ENCODE measurements around the gene ACLY.

The ACLY gene

DNA sequence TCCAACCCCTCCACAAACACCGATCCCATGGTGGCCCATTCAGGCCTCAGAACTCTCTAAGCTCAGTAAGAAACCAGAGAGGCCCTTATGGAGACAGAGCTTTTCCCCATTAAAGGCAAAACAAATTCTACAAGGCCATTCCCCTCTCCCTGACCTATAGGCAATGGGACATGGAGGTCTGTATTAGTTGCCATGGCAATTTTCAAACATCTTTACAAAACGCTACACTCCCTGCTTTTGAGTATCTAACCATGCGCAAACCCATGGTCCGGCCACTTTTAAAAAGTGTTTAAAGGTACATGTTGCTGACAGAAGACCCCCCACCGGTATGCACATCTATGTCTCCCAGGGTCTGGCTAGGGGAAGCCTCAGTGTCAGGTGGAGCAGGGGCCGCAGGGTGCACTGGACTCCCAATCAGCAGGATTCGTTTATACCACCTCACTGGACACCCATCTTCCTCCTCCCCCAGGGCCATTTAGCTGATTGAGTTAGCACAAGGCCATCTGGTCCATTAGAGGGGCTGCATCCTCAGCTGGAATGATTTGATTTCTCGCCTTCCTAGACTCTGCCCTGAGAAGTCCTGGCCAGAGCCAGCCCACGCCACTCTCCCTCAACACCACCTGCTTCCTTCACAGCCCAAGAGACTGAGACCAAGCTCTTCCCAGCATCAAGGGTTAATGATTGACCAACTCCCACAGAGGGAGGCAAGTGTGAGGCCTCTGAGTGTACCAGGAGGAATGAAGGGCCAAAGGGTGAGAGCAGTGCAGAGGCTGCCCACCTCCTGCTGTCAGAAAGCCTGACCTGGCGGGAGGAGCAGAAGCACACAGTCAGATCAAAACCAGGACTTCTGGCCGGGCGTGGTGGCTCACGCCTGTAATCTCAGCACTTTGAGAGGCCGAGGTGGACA is 10.9 kb downstream of the ACLY start:
- Mint-ChIP-seq H3K4me1 (ENCODE audit: low read depth) (no peaks in the 10 kb centered on the region), H3K4me3 (no peak overlapping the region), H3K36me3 (peaks cover 8% of the 10 kb centered on the region), H3K27me3 (no peaks in the 10 kb centered on the region), H3K27ac (no peak overlapping the region), H3K9me3 (ENCODE audit: low read depth) (no peaks in the 10 kb centered on the region)

DNA sequence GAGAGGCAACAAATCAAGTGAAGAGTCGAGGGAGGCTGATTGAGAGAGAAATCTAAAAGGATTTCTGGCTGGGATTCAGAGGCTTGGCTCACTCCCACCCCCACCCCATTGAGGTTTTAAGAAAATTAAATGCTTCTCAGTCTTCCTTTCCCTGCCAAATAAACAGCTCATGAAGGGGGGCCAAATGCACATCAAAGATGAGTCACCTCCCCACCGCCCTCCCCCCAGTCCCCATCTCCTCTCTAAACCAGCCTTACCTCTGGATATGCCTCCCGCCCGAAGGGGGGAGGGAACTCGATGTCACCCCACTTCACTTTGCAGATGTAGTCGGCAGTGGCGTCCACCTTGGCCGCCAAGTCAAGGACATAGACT is 11.6 kb downstream of the ACLY start:
- peaks cover 6% of the 10 kb centered on the region for H3K36me3 Mint-ChIP-seq
- no peak overlapping the region for H3K27ac Mint-ChIP-seq
- no peaks in the 10 kb centered on the region for H3K9me3 Mint-ChIP-seq (ENCODE audit: low read depth)
- H3K27me3 Mint-ChIP-seq: no peaks in the 10 kb centered on the region
- H3K4me3 Mint-ChIP-seq: no peak overlapping the region
- no peaks in the 10 kb centered on the region for H3K4me1 Mint-ChIP-seq (ENCODE audit: low read depth)

DNA sequence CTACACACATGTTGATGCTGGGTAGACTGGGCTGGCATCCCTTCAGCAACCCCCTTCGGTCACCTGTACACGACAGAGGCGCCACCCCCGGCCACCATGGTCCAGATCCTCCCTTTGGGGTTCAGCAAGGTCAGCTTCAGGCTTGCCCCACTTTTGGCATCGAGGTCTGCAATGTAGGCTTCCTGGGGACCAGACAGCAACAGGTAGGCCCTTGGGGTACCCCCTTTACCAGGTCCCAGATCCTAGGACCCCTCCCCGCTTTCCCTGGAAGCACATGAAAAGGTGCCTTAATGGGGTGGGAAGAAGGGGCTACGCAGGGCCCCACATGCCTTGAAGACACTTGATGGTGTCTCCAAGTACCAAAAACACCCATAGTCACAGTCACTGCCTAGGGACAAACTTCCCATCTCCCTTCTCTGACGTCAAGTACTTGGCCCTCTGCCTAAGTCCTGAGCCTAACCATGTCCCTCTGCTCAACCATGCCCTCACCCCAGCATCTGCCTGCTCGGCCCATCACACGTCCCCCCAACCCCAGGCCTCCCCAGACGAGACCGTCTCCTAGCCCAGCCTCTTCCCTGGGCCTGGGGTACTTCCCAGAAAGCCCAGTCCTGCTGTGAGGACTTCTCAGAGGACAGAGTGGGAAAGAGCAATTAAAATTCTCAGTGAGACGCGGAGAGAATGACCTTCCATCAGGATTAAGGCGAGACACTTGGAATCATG is 12.1 kb downstream of the ACLY start:
- no peak overlapping the region for H3K27ac Mint-ChIP-seq
- no peak overlapping the region for H3K4me3 Mint-ChIP-seq
- H3K36me3 Mint-ChIP-seq: peaks cover 6% of the 10 kb centered on the region
- H3K9me3 Mint-ChIP-seq (ENCODE audit: low read depth): no peaks in the 10 kb centered on the region
- no peaks in the 10 kb centered on the region for H3K4me1 Mint-ChIP-seq (ENCODE audit: low read depth)
- no peaks in the 10 kb centered on the region for H3K27me3 Mint-ChIP-seq

DNA sequence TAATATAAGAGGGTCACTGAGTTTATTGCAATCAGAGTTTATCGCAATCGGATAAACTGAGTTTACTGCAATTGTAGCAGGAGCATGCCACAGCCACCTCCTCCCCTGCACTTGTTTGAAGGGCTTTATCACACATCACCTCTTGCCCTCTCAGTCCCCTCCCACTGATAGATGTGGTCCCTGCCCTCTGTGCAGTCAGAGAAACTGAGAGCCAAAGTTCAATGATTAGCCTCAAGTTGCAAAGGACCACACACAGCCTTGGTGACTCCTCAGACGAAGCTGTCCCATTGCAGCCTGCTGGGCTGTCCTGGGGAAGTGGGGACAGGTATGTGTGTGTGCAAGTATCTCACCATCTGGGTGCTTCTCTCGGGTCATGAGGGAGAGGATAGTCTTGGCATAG is 13.6 kb downstream of the ACLY start:
- peaks cover 8% of the 10 kb centered on the region for H3K36me3 Mint-ChIP-seq

DNA sequence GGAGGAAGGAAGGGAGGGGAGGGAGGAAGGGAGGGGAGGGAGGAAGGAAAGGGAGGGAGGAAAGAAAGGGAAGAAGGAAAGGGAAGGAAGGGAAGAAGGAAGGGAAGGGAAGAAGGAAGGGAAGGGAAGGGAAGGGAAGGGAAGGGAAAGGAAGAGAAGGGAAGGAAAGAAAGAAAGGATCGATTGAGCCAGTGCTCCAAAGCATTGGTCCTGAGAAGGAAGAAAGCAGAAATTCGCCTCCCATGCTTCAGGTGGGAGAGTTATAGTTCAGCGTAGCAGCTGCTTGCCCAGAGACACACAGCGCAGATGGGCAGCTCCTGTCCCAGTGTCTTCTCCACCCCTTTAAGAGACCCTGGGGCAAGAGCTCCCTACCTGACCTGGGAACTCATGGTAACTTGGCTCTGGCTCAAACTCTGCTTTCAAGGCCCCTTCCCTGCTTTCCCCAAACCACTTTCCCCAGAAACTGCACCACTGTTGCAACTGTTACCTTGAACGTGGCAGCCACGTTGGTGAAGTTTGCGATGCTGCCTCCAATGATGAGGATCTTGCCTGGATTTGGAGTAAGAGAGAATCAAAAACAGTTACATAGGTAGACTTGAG is 14.4 kb downstream of the ACLY start:
- H3K27me3 Mint-ChIP-seq: no peaks in the 10 kb centered on the region

More for the DNA sequence above, 13.6 kb downstream of the ACLY start:
- Mint-ChIP-seq H3K9me3 (ENCODE audit: low read depth) (no peaks in the 10 kb centered on the region), H3K27me3 (no peaks in the 10 kb centered on the region), H3K4me1 (ENCODE audit: low read depth) (no peaks in the 10 kb centered on the region), H3K4me3 (no peak overlapping the region), H3K27ac (no peak overlapping the region)

DNA sequence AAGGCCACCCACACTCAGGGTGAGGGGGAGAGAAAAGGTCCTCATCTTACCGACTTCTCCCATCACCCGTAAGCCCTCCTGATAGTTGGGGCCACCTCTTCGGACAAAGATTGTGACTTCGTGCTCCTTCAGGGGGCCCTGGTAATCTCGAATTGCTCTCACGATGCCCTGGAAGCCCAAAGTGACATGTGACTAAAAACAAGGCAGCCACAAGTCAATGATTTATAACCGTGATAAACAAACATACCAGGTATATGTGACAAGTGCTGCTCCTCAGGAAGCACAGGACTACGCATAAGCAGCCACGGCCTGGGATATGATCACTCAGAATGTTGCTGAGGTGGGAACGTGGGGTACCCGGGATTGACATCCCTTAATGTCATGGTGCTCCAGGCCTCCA is 17.1 kb downstream of the ACLY start:
- no peaks in the 10 kb centered on the region for H3K9me3 Mint-ChIP-seq (ENCODE audit: low read depth)
- H3K36me3 Mint-ChIP-seq: peaks cover 8% of the 10 kb centered on the region
- no peaks in the 10 kb centered on the region for H3K27me3 Mint-ChIP-seq
- no peak overlapping the region for H3K27ac Mint-ChIP-seq
- no peak overlapping the region for H3K4me3 Mint-ChIP-seq
- no peaks in the 10 kb centered on the region for H3K4me1 Mint-ChIP-seq (ENCODE audit: low read depth)

More for the DNA sequence above, 14.4 kb downstream of the ACLY start:
- Mint-ChIP-seq H3K4me1 (ENCODE audit: low read depth) (no peaks in the 10 kb centered on the region), H3K36me3 (peaks cover 8% of the 10 kb centered on the region), H3K4me3 (no peak overlapping the region), H3K9me3 (ENCODE audit: low read depth) (no peaks in the 10 kb centered on the region), H3K27ac (no peak overlapping the region)

DNA sequence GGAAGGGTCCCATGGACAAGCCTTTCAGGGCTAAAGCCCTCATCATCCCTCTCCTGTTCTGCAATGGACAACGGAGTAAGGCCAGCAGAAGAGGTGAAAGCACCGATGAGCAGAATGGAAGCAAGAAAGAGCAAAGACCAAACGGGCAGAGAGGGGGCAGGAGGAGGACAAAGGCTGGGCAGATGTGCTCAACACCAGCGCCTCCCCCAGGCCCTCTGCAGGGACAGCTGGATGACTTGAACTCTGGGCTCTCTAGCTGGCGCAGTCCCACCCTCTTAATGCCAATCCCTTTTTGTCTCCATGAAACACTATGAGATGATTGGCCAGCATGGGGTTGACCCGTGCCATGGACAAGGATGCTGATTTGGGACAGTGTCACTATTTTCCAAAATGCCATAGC is 22.0 kb downstream of the ACLY start:
- Mint-ChIP-seq H3K4me3 (no peak overlapping the region), H3K27ac (no peak overlapping the region), H3K4me1 (ENCODE audit: low read depth) (no peaks in the 10 kb centered on the region), H3K36me3 (peaks cover 6% of the 10 kb centered on the region), H3K27me3 (no peaks in the 10 kb centered on the region), H3K9me3 (ENCODE audit: low read depth) (no peaks in the 10 kb centered on the region)

DNA sequence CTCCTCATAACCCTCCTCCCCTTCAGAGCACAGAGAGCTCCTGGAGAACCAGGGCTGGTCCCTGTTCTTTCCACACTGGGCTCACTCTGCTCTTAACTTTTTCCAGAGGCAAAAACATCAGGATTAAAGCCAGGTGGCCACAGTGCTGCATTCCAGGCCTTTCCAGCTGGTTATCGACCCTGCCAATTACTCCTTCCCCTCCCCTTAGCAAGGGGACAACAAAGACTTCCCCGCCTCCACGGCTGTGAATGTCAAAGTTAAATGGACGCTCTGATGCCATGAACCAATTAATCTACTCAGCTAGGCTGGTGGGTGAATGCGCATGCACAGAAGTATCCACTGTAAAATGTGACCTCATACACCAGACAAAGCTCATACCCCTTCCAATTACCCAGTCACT is 23.1 kb downstream of the ACLY start:
- Mint-ChIP-seq H3K4me3 (no peak overlapping the region), H3K27me3 (no peaks in the 10 kb centered on the region), H3K36me3 (peaks cover 6% of the 10 kb centered on the region), H3K9me3 (ENCODE audit: low read depth) (no peaks in the 10 kb centered on the region), H3K27ac (no peak overlapping the region), H3K4me1 (ENCODE audit: low read depth) (no peaks in the 10 kb centered on the region)

DNA sequence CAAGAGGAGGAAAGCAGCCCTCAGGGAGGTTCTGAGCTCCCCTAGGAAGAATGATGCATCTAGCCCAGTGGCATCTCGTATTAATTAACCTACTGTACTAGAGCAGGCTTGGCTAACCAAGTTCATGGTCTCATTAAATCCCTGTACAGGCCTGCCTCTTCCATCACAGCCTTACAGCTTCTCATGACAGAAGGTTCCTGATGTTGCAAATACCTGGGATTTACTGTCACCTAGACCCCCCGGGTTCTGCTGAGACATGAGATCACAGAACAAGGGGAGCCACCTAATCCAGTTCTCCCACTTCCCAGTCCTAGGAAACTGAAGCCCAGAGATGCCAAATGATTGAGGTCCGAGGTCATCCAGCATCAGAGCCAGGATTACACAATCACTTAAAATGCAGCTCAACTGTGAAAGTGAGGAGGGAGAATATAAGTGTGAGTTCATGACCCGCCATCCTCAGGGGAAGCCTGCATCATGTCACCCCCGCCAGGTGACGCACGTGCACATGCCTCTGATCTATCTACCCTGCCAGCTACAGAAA is 23.9 kb downstream of the ACLY start:
- H3K27ac Mint-ChIP-seq: no peak overlapping the region

DNA sequence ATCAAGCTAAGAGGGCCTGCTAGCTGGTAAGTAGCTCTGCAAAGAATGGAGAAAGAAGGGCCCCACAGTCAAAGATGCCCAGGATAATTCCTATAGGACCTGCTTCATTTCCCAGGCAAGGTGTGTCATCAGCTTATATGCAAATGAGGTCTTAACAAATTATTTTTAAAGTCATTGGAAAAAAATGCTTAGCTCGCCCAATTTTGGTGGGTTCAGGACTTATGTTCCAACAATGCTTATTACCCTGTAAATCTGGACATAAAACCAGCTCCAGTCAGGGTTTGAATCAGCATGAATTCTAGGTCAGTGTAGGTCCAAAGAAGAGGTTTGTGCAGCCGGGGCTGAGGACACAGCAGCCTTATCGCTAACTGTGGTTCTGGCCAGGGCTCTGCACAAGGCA is 25.4 kb downstream of the ACLY start:
- no peaks in the 10 kb centered on the region for H3K27me3 Mint-ChIP-seq
- peaks cover 6% of the 10 kb centered on the region for H3K36me3 Mint-ChIP-seq
- no peak overlapping the region for H3K4me3 Mint-ChIP-seq
- H3K4me1 Mint-ChIP-seq (ENCODE audit: low read depth): no peaks in the 10 kb centered on the region
- no peak overlapping the region for H3K27ac Mint-ChIP-seq
- no peaks in the 10 kb centered on the region for H3K9me3 Mint-ChIP-seq (ENCODE audit: low read depth)

More for the DNA sequence above, 23.9 kb downstream of the ACLY start:
- H3K9me3 Mint-ChIP-seq (ENCODE audit: low read depth): no peaks in the 10 kb centered on the region
- no peaks in the 10 kb centered on the region for H3K27me3 Mint-ChIP-seq
- peaks cover 6% of the 10 kb centered on the region for H3K36me3 Mint-ChIP-seq
- no peaks in the 10 kb centered on the region for H3K4me1 Mint-ChIP-seq (ENCODE audit: low read depth)
- no peak overlapping the region for H3K4me3 Mint-ChIP-seq

DNA sequence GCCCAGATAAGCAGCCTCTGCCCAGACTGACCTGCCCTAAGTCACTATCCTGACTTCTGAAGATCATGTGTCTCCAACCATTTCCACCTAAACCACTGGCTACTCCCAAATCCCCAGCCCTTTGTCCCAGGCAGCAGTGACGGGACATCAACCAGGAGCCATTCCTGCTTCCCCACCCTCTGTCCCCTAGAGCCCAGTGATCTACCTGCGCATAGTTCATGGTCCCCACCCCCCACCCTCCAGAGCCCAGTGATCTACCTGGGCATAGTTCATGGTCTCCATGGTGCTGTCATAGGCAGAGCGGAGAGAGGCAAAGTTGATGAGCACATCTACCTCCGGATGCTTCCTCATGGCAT is 26.8 kb downstream of the ACLY start:
- Mint-ChIP-seq H3K27me3 (no peaks in the 10 kb centered on the region), H3K9me3 (ENCODE audit: low read depth) (no peaks in the 10 kb centered on the region), H3K4me3 (no peak overlapping the region), H3K27ac (peak overlapping the region; percentile 28), H3K36me3 (peaks cover 4% of the 10 kb centered on the region), H3K4me1 (ENCODE audit: low read depth) (no peaks in the 10 kb centered on the region)

DNA sequence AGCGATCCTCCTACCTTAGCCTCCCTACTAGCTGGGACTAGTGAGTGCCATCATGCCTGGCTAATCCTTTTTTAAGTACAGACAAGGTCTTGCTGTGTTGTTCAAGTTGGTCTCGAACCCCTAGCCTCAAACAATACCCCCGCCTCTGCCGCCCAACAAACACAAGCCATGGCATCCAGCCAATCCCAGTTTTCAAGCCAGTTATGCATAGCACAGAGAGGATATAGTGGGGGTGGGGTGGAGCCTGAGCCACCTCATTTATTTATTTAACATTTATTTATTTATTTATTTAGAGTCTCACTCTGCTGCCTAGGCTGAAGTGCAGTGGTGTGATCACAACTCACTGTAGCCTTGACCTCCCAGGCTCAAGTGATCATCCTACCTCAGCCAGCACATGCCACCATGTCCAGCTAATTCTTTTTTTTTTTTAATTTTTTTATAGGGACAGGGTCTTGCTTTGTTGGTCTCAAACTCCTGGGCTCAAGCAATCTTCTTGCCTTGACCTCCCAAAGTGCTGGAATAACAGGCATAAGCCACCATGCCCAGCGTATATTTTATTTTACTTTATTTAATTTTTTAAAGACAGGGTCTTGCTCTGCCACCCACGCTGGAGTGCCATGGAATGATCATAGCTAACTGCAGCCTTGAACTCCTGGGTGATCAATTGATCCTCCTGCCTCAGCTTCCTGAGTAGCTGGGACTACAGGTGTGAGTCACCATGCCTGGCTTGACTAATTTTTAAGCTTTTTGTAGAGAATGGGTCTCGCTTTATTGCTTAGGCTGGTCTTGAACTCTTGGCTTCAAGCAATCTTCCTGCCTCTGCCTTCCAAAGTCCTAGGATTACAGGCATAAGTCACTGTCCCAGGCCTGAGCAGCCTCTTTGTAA is 27.4 kb downstream of the ACLY start:
- no peaks in the 10 kb centered on the region for H3K27me3 Mint-ChIP-seq
- H3K9me3 Mint-ChIP-seq (ENCODE audit: low read depth): no peaks in the 10 kb centered on the region
- H3K36me3 Mint-ChIP-seq: peaks cover 4% of the 10 kb centered on the region
- no peaks in the 10 kb centered on the region for H3K4me1 Mint-ChIP-seq (ENCODE audit: low read depth)
- H3K27ac Mint-ChIP-seq: peak overlapping the region; percentile 28
- no peak overlapping the region for H3K4me3 Mint-ChIP-seq

DNA sequence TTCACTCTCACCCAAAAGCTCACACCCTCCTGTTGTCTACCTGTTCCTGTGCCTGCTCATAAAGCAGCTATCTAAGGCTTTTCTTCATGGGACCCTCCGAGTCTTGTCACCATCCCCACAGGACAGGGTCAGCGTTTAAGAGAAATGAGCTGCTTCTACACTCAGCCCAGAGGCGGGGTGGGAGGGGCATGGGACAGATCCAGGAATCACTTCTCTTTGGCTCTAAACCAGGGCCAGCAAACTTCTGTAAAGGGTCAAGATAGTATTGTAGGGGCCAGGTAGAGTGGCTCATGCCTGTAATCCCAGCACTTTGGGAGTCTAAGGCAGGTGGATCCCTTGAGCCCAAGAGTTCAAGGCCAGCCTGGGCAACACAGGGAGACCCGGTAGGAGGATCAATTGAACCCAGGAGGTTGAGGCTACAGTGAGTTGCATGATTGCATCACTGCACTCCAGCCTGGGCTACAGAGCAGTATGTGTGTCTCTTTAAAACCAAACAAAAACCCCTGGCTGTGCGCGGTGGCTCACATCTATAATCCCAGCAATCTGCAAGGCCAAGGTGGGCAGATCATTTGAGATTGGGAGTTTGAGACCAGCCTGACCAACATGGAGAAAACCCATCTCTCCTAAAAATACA is 30.3 kb downstream of the ACLY start:
- Mint-ChIP-seq H3K9me3 (ENCODE audit: low read depth) (no peaks in the 10 kb centered on the region), H3K27me3 (no peaks in the 10 kb centered on the region), H3K36me3 (peaks cover 2% of the 10 kb centered on the region), H3K27ac (no peak overlapping the region), H3K4me3 (no peak overlapping the region), H3K4me1 (ENCODE audit: low read depth) (no peaks in the 10 kb centered on the region)

DNA sequence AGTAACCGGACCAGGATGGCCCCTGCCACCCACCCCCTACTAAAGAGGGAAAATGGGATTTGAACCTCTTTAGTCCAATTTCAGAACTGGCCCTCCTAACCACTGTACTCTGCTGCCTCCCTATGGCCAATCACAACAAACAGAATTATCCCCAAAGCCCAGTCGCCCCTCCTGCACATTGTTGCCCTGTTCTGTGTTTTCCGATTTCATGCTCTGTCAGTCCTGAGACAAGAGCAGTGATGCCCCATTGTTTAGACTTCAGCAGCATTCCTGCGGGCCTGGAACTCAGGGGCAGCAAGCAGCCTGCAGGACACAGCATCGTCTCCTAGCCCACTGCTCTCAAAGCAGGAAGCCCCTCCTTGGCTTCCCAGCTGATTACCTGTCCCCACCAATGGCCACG is 33.0 kb downstream of the ACLY start:
- no peak overlapping the region for H3K27ac Mint-ChIP-seq
- no peaks in the 10 kb centered on the region for H3K4me1 Mint-ChIP-seq (ENCODE audit: low read depth)

More for the DNA sequence above, 33.0 kb downstream of the ACLY start:
- H3K27me3 Mint-ChIP-seq: no peaks in the 10 kb centered on the region
- no peak overlapping the region for H3K4me3 Mint-ChIP-seq
- peaks cover 3% of the 10 kb centered on the region for H3K36me3 Mint-ChIP-seq
- H3K9me3 Mint-ChIP-seq (ENCODE audit: low read depth): no peaks in the 10 kb centered on the region

All from activated naive CD8-positive, alpha-beta T cell (primary cell).